Measurements from ENCODE around the gene SYCE3.

Gene SYCE3

GRCh38 chr22:50517495-50518260 lies 45.0 kb downstream of the SYCE3 start:
- FAIRE-seq: no peak

GRCh38 chr22:50516891-50517290 lies 45.8 kb downstream of the SYCE3 start:
- FAIRE-seq: no peak

- no peak for FAIRE-seq
These were observed 46.7 kb downstream of the SYCE3 start for GRCh38 chr22:50516068-50516467.

- no peak for FAIRE-seq
These were observed 49.5 kb downstream of the SYCE3 start for GRCh38 chr22:50513175-50513574.

GRCh38 chr22:50508897-50509296 lies 53.8 kb downstream of the SYCE3 start:
- FAIRE-seq: no peak

- FAIRE-seq: peak; percentile 41
These were observed 54.5 kb downstream of the SYCE3 start, which contains the start of gene NCAPH2 for GRCh38 chr22:50507991-50508884. NCAPH2 (plus strand) TSS chr22:50508224; CDS start chr22:50508338, 114 bp downstream.

- FAIRE-seq: no peak
These were observed 55.2 kb downstream of the SYCE3 start, which contains the start of gene LMF2 for GRCh38 chr22:50507421-50507990. LMF2 (minus strand) TSS chr22:50507702; CDS start chr22:50507675, 27 bp downstream.

GRCh38 chr22:50506611-50507420 lies 55.9 kb downstream of the SYCE3 start:
- FAIRE-seq: no peak

GRCh38 chr22:50505776-50506610 lies 56.7 kb downstream of the SYCE3 start:
- FAIRE-seq: no peak

GRCh38 chr22:50505276-50505775 lies 57.4 kb downstream of the SYCE3 start:
- no peak for FAIRE-seq

- FAIRE-seq: no peak
These were observed 58.1 kb downstream of the SYCE3 start for GRCh38 chr22:50504369-50505211.

- FAIRE-seq: no peak
These were observed 59.1 kb downstream of the SYCE3 start for GRCh38 chr22:50503475-50504145.

GRCh38 chr22:50502628-50503474 lies 59.9 kb downstream of the SYCE3 start:
- FAIRE-seq: no peak

- FAIRE-seq: no peak
These were observed 60.6 kb downstream of the SYCE3 start for GRCh38 chr22:50502096-50502495.
